Measurements from ENCODE around the gene TNFRSF4. TPM values are rescaled to one million over a fixed set of nuclear protein-coding genes. Genes with fewer than 3 reads are reported as not detected.

Gene TNFRSF4
- total RNA-seq, 1 experiment from 2014 or later = 0.37 TPM

DNA sequence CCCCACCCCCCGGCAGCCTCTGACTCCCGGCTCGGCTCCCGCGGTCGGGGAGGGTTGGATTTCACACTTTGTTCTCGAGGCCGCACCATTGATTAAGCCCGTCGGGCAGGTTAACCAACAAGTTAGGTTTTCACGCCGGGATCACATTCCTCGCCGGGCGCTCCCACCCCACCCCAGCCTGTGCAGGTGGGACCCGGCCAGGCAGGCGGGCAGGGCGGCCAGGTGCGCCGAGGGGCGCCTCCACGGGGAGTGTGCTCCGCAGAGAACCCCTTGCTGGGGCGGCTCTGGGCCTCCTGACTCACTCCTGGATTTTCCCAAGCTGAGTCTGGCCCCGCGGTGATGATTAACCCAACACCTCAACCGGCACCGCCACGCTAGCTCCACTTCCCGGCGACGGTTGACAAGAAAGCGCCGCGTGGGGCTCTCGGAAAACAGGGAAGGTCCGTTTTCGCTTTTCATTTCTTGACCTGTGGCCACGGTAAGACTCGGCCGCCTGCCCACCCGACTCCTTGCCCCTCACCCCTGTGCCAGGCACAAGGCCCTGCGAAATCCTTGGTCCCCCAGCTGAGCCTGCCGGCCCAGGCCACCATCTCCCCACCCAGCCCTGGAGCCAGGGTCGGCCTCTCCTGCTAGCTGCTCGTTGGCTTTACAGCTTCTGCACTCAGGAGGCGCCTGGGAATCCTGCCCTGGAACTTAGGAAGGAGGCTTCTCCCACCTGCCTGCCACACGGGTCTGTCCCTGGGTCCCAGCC lies 49.1 kb downstream of the TNFRSF4 start:
- peak overlapping the region; percentile 96 for H3K9ac ChIP-seq (ENCODE audit: low read length)
- peak; percentile 11 for ATAC-seq

More for the DNA sequence above, 49.1 kb downstream of the TNFRSF4 start:
- peak overlapping the region; percentile 98 for H3K27ac ChIP-seq (ENCODE audit: low read depth, low read length)
- H3K4me3 ChIP-seq (replicated peaks in 1 of 2; ENCODE audit: low read depth in 1 of 2, low read length in 2 of 2) = peak overlapping the region; percentile 88 to 97
- ChIA-PET CTCF (no interaction called here), RAD21 (ENCODE audit: low non-redundant PET in 1 of 2, low total read pairs in 2 of 2, uncharacterized antibody in 2 of 2, unreplicated experiment in 2 of 2) (interaction anchor here in 1 of 2 experiments (1.2 kb wide), 1 partner anchor 42 kb away, joined by 3 read pairs; no protein-coding TSS in a partner anchor), POLR2A (interaction anchor here (1.6 kb wide), 1 partner anchor 48 kb away, joined by 3 read pairs; no protein-coding TSS in a partner anchor)
- peak overlapping the region; percentile 93 for H3K4me2 ChIP-seq (ENCODE audit: low read length)
- peaks cover 15 to 34% of the 10 kb centered on the region in 2 experiments for H3K4me1 ChIP-seq (ENCODE audit: control insufficient read depth in 1 of 2, insufficient read depth in 2 of 2, low read length in 2 of 2)
- no peak overlapping the region for H2AFZ ChIP-seq (ENCODE audit: low read depth, low read length, poor library complexity, severe bottlenecking)
- no peaks in the 10 kb centered on the region for H3K9me3 ChIP-seq (ENCODE audit: control insufficient read depth in 1 of 2, insufficient read depth in 1 of 2, low read depth in 1 of 2, low read length in 2 of 2)
- TF ChIP-seq FOSL1 (IDR thresholded peaks at IDR 0.05; ENCODE audit: low read depth) (no peak), TCF7L2 (IDR thresholded peaks at IDR 0.05; ENCODE audit: borderline replicate concordance, extremely low read depth, insufficient read depth, insufficient read length) (no peak), ATF3 (IDR thresholded peaks at IDR 0.05) (no peak), SRF (IDR thresholded peaks at IDR 0.05; ENCODE audit: low read depth) (no peak), MAX (IDR thresholded peaks at IDR 0.05) (no peak), CBX3 (IDR thresholded peaks at IDR 0.05; ENCODE audit: low read depth) (no peak), YY1 (IDR thresholded peaks at IDR 0.05; ENCODE audit: extremely low read depth, insufficient replicate concordance, low read depth, low read length) (peak; percentile 14), REST (IDR thresholded peaks at IDR 0.05; ENCODE audit: low read depth) (no peak)
- TF ChIP-seq, protein P1, sequence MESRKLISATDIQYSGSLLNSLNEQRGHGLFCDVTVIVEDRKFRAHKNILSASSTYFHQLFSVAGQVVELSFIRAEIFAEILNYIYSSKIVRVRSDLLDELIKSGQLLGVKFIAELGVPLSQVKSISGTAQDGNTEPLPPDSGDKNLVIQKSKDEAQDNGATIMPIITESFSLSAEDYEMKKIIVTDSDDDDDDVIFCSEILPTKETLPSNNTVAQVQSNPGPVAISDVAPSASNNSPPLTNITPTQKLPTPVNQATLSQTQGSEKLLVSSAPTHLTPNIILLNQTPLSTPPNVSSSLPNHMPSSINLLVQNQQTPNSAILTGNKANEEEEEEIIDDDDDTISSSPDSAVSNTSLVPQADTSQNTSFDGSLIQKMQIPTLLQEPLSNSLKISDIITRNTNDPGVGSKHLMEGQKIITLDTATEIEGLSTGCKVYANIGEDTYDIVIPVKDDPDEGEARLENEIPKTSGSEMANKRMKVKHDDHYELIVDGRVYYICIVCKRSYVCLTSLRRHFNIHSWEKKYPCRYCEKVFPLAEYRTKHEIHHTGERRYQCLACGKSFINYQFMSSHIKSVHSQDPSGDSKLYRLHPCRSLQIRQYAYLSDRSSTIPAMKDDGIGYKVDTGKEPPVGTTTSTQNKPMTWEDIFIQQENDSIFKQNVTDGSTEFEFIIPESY (IDR thresholded peaks at IDR 0.05; ENCODE audit: extremely low read depth, insufficient replicate concordance, low read length) = no peak
- H3K9me2 ChIP-seq (ENCODE audit: insufficient read depth) = no peaks in the 10 kb centered on the region
- BruUV-seq (replicated peaks) = no TSS peak
- no peak for DNase-seq (ENCODE audit: low read depth, low spot score)
- H3K27me3 ChIP-seq (ENCODE audit: insufficient read depth, low read length) = no peaks in the 10 kb centered on the region
- no peaks in the 10 kb centered on the region for H4K20me1 ChIP-seq (ENCODE audit: insufficient read depth)
- intact Hi-C loops (cut with micrococcal nuclease) = loop anchor here (1.0 to 5.0 kb wide), 2 partner anchors 42 to 65 kb away; partner anchors contain the start of gene TNFRSF18
- H3K36me3 ChIP-seq (ENCODE audit: control insufficient read depth in 1 of 2, insufficient read depth in 2 of 2, low read length in 2 of 2) = peaks cover 0 to 2% of the 10 kb centered on the region in 2 experiments; a peak in 2 of 4 replicates
- H3K79me2 ChIP-seq (ENCODE audit: insufficient read depth, low read length) = peaks cover 56% of the 10 kb centered on the region

Measured in HCT116 (cell line).